HEK293 (cell line): Measurements from ENCODE around the gene ACADVL.

ENCODE experiments used
- BCL11A ChIP-seq: fragments of 450-650 bp; formaldehyde crosslinking; IDR thresholded peaks from 2 replicates; pipeline ENCODE4 v1.5.1; 2016; ENCODE audit warnings: low read depth, missing biosample characterization, missing genetic modification characterization
- BCL11B ChIP-seq: fragments of 450-650 bp; formaldehyde crosslinking; IDR thresholded peaks from 2 replicates; pipeline ENCODE4 v1.5.1; 2016; ENCODE audit warnings: low read depth, missing biosample characterization, missing genetic modification characterization
- KLF1 ChIP-seq: fragments of 450-650 bp; formaldehyde crosslinking; IDR thresholded peaks from 2 replicates; pipeline ENCODE4 v1.5.1; 2016; ENCODE audit warnings: missing biosample characterization, missing genetic modification characterization
- KLF10 ChIP-seq: fragments of 450-650 bp; IDR thresholded peaks from 2 replicates; pipeline ENCODE4 v1.5.1; 2018; ENCODE audit warnings: missing biosample characterization, mild to moderate bottlenecking, missing genetic modification characterization
- KLF7 ChIP-seq: fragments of 450-650 bp; formaldehyde crosslinking; IDR thresholded peaks from 2 replicates; pipeline ENCODE4 v1.5.1; 2016; ENCODE audit warnings: missing biosample characterization, missing genetic modification characterization, borderline replicate concordance
- KLF9 ChIP-seq: fragments of 450-650 bp; formaldehyde crosslinking; IDR thresholded peaks from 2 replicates; pipeline ENCODE4 v1.5.1; 2016; ENCODE audit warnings: missing biosample characterization, missing genetic modification characterization, low read depth
- OVOL3 ChIP-seq: fragments of 450-650 bp; formaldehyde crosslinking; IDR thresholded peaks from 2 replicates; pipeline ENCODE4 v1.5.1; 2016; ENCODE audit warnings: missing biosample characterization, missing genetic modification characterization
- PRDM6 ChIP-seq: fragments of 450-650 bp; formaldehyde crosslinking; IDR thresholded peaks from 2 replicates; pipeline ENCODE4 v1.5.1; 2017; ENCODE audit warnings: missing biosample characterization, missing genetic modification characterization
- REPIN1 ChIP-seq: fragments of 450-650 bp; formaldehyde crosslinking; IDR thresholded peaks from 2 replicates; pipeline ENCODE4 v1.5.1; 2017; ENCODE audit warnings: missing biosample characterization, missing genetic modification characterization, low read depth
- SP7 ChIP-seq: fragments of 450-650 bp; formaldehyde crosslinking; IDR thresholded peaks from 2 replicates; pipeline ENCODE4 v1.5.1; 2016; ENCODE audit warnings: missing biosample characterization, missing genetic modification characterization
- YY1 ChIP-seq: fragments of 450-650 bp; formaldehyde crosslinking; IDR thresholded peaks from 2 replicates; pipeline ENCODE4 v1.5.1; 2018; ENCODE audit warnings: missing biosample characterization, missing genetic modification characterization
- ZBTB1 ChIP-seq: fragments of 450-650 bp; formaldehyde crosslinking; IDR thresholded peaks from 2 replicates; pipeline ENCODE4 v1.5.1; 2016; ENCODE audit warnings: missing biosample characterization, missing genetic modification characterization
- ZBTB17 ChIP-seq: fragments of 450-650 bp; formaldehyde crosslinking; IDR thresholded peaks from 2 replicates; pipeline ENCODE4 v1.5.1; 2016; ENCODE audit warnings: missing biosample characterization, missing genetic modification characterization
- ZBTB21 ChIP-seq: fragments of 450-650 bp; formaldehyde crosslinking; IDR thresholded peaks from 2 replicates; pipeline ENCODE4 v1.5.1; 2017; ENCODE audit warnings: missing biosample characterization, missing genetic modification characterization
- ZBTB8A ChIP-seq: fragments of 450-650 bp; formaldehyde crosslinking; IDR thresholded peaks from 2 replicates; pipeline ENCODE4 v1.5.1; 2016; ENCODE audit warnings: missing biosample characterization, missing genetic modification characterization
- ZNF10 ChIP-seq: fragments of 450-650 bp; formaldehyde crosslinking; IDR thresholded peaks from 2 replicates; pipeline ENCODE4 v1.5.1; 2017; ENCODE audit warnings: missing biosample characterization, missing genetic modification characterization
- ZNF133 ChIP-seq: fragments of 450-650 bp; formaldehyde crosslinking; IDR thresholded peaks from 2 replicates; pipeline ENCODE4 v1.5.1; 2016; ENCODE audit warnings: missing biosample characterization, missing genetic modification characterization
- ZNF138 ChIP-seq: fragments of 450-650 bp; formaldehyde crosslinking; IDR thresholded peaks from 2 replicates; pipeline ENCODE4 v1.5.1; 2016; ENCODE audit warnings: missing biosample characterization, missing genetic modification characterization, borderline replicate concordance
- ZNF18 ChIP-seq: fragments of 450-650 bp; formaldehyde crosslinking; IDR thresholded peaks from 2 replicates; pipeline ENCODE4 v1.5.1; 2016; ENCODE audit warnings: missing biosample characterization, missing genetic modification characterization
- ZNF19 ChIP-seq: fragments of 450-650 bp; formaldehyde crosslinking; IDR thresholded peaks from 2 replicates; pipeline ENCODE4; 2016; ENCODE audit warnings: missing biosample characterization, missing genetic modification characterization, low read depth
- ZNF239 ChIP-seq: fragments of 450-650 bp; formaldehyde crosslinking; IDR thresholded peaks from 2 replicates; pipeline ENCODE4 v1.5.1; 2016; ENCODE audit warnings: missing biosample characterization, missing genetic modification characterization
- ZNF335 ChIP-seq: fragments of 450-650 bp; formaldehyde crosslinking; conservative IDR thresholded peaks from 2 replicates; pipeline ENCODE4 v1.5.1; 2016; ENCODE audit warnings: missing biosample characterization, missing genetic modification characterization
- ZNF391 ChIP-seq: fragments of 450-650 bp; formaldehyde crosslinking; IDR thresholded peaks from 2 replicates; pipeline ENCODE4 v1.5.1; 2016; ENCODE audit warnings: low read depth, missing biosample characterization, missing genetic modification characterization, borderline replicate concordance
- ZNF398 ChIP-seq: fragments of 450-650 bp; formaldehyde crosslinking; IDR thresholded peaks from 2 replicates; pipeline ENCODE4 v1.5.1; 2017; ENCODE audit warnings: missing biosample characterization, missing genetic modification characterization
- ZNF426 ChIP-seq: fragments of 450-650 bp; formaldehyde crosslinking; IDR thresholded peaks from 2 replicates; pipeline ENCODE4 v1.5.1; 2017; ENCODE audit warnings: missing biosample characterization, missing genetic modification characterization, mild to moderate bottlenecking, inconsistent platforms, moderate library complexity
- ZNF48 ChIP-seq: fragments of 450-650 bp; formaldehyde crosslinking; IDR thresholded peaks from 2 replicates; pipeline ENCODE4 v1.5.1; 2016; ENCODE audit warnings: missing biosample characterization, missing genetic modification characterization
- ZNF488 ChIP-seq: fragments of 450-650 bp; formaldehyde crosslinking; IDR thresholded peaks from 2 replicates; pipeline ENCODE4 v1.5.1; 2016; ENCODE audit warnings: missing biosample characterization, missing genetic modification characterization
- ZNF561 ChIP-seq: fragments of 450-650 bp; IDR thresholded peaks from 2 replicates; pipeline ENCODE4 v1.5.1; 2018; ENCODE audit warnings: missing biosample characterization, missing genetic modification characterization, borderline replicate concordance
- ZNF610 ChIP-seq: fragments of 450-650 bp; formaldehyde crosslinking; IDR thresholded peaks from 2 replicates; pipeline ENCODE4 v1.5.1; 2016; ENCODE audit warnings: missing biosample characterization, missing genetic modification characterization, borderline replicate concordance
- ZNF660 ChIP-seq: fragments of 450-650 bp; IDR thresholded peaks from 2 replicates; pipeline ENCODE4 v1.5.1; 2018; ENCODE audit warnings: missing biosample characterization, mild to moderate bottlenecking, missing genetic modification characterization
- ZNF664 ChIP-seq: fragments of 450-650 bp; formaldehyde crosslinking; IDR thresholded peaks from 2 replicates; pipeline ENCODE4 v1.5.1; 2016; ENCODE audit warnings: missing biosample characterization, missing genetic modification characterization
- ZNF76 ChIP-seq: fragments of 450-650 bp; formaldehyde crosslinking; IDR thresholded peaks from 2 replicates; pipeline ENCODE4; 2016; ENCODE audit warnings: low read depth, missing biosample characterization, missing genetic modification characterization, borderline replicate concordance
- ZNF777 ChIP-seq: fragments of 450-650 bp; formaldehyde crosslinking; IDR thresholded peaks from 2 replicates; pipeline ENCODE4 v1.5.1; 2017; ENCODE audit warnings: missing biosample characterization, missing genetic modification characterization, borderline replicate concordance
- ZNF792 ChIP-seq: fragments of 450-650 bp; formaldehyde crosslinking; IDR thresholded peaks from 2 replicates; pipeline ENCODE4 v1.5.1; 2016; ENCODE audit warnings: missing biosample characterization, missing genetic modification characterization
- ZSCAN16 ChIP-seq: fragments of 450-650 bp; formaldehyde crosslinking; IDR thresholded peaks from 2 replicates; pipeline ENCODE4 v1.5.1; 2016; ENCODE audit warnings: missing biosample characterization, missing genetic modification characterization

Gene ACADVL

GRCh38 chr17:7252176-7253043 lies 32.7 kb downstream of the ACADVL start, which contains the start of gene ELP5 (continued):
- TF ChIP-seq ZNF18 (tag by site-specific recombination) (peak; percentile 59; the same call in 1 of the 2 replicates), PRDM6 (tag by site-specific recombination) (no peak), ZSCAN16 (tag by site-specific recombination) (no peak), ZNF391 (tag by site-specific recombination) (peak; percentile 46; the same call in 1 of the 2 replicates), ZNF398 (tag by site-specific recombination) (peak; percentile 27; the same call in 1 of the 2 replicates), ZNF76 (tag by site-specific recombination) (peak; percentile 87), SP7 (tag by site-specific recombination) (peak; percentile 85), ZNF660 (tag by site-specific recombination) (peak; percentile 64), ZBTB1 (no peak), ZBTB8A (tag by site-specific recombination) (peak; percentile 91), ZNF664 (tag by site-specific recombination) (no peak), ZNF48 (no peak), KLF7 (tag by site-specific recombination) (peak; percentile 64; the same call in 1 of the 2 replicates), KLF1 (tag by site-specific recombination) (no peak; the same call in 1 of the 2 replicates), ZNF10 (tag by site-specific recombination) (no peak), KLF9 (peak; percentile 85), ZNF335 (tag by site-specific recombination) (peak; percentile 98), ZNF239 (tag by site-specific recombination) (no peak), REPIN1 (tag by site-specific recombination) (0 out of 2 replicates have a peak, but pooled peaks have one; percentile 36), ZNF426 (no peak), ZNF138 (tag by site-specific recombination) (no peak), ZBTB17 (tag by site-specific recombination) (peak; percentile 99), ZNF777 (tag by site-specific recombination) (peak; percentile 71; the same call in 1 of the 2 replicates), BCL11A (tag by site-specific recombination) (peak; percentile 75; the same call in 1 of the 2 replicates), YY1 (peak; percentile 58; the same call in 1 of the 2 replicates), ZBTB21 (tag by site-specific recombination) (peak; percentile 94), ZNF610 (tag by site-specific recombination) (peak; percentile 57; the same call in 1 of the 2 replicates), KLF10 (tag by site-specific recombination) (peak; percentile 81), ZNF488 (no peak), ZNF133 (tag by site-specific recombination) (no peak), ZNF19 (tag by site-specific recombination) (no peak), BCL11B (tag by site-specific recombination) (peak; percentile 83; the same call in 1 of the 2 replicates), OVOL3 (tag by site-specific recombination) (no peak), ZNF792 (tag by site-specific recombination) (no peak), ZNF561 (peak; percentile 95)
